GM18499 (cell line): Measurements from ENCODE around the gene PCDHGA1.

ENCODE experiments used
- ATAC-seq: cut with Tn5 transposase; IDR thresholded peaks from one replicate; pipeline ENCODE4 v1.9.1; 2021; ENCODE audit warnings: moderate number of reproducible peaks; ENCODE audit not compliant: insufficient read depth, unreplicated experiment

The PCDHGA1 gene

DNA sequence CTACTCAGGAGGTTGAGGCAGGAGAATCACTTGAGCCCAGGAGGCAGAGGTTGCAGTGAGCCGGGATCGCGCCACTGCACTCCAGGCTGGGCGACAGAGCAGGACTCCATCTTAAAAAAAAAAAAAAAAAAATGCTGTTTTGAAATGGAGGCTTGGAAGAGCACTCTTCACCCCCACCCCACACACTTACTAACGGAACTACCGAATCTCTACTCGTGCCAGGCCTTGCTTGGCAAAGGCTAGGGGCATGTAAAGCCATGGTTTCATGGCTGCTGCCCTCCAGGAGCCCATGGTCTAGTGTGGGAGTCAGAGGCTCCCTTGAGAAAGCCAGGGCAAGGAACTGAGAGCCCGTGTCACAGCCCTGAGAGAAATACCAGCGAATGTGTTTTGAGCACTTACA, 179.8 kb downstream of the PCDHGA1 start:
- ATAC-seq, result no peak

DNA sequence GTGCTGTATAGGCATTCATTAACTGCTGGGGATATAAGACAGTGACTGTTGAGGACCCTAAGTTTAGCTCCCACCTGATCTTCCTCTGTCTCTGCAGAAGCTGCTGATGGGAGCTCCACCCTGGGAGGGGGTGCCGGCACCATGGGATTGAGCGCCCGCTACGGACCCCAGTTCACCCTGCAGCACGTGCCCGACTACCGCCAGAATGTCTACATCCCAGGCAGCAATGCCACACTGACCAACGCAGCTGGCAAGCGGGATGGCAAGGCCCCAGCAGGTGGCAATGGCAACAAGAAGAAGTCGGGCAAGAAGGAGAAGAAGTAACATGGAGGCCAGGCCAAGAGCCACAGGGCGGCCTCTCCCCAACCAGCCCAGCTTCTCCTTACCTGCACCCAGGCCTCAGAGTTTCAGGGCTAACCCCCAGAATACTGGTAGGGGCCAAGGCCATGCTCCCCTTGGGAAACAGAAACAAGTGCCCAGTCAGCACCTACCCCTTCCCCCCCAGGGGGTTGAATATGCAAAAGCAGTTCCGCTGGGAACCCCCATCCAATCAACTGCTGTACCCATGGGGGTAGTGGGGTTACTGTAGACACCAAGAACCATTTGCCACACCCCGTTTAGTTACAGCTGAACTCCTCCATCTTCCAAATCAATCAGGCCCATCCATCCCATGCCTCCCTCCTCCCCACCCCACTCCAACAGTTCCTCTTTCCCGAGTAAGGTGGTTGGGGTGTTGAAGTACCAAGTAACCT, 180.7 kb downstream of the PCDHGA1 start:
- ATAC-seq, result peak; percentile 21

DNA sequence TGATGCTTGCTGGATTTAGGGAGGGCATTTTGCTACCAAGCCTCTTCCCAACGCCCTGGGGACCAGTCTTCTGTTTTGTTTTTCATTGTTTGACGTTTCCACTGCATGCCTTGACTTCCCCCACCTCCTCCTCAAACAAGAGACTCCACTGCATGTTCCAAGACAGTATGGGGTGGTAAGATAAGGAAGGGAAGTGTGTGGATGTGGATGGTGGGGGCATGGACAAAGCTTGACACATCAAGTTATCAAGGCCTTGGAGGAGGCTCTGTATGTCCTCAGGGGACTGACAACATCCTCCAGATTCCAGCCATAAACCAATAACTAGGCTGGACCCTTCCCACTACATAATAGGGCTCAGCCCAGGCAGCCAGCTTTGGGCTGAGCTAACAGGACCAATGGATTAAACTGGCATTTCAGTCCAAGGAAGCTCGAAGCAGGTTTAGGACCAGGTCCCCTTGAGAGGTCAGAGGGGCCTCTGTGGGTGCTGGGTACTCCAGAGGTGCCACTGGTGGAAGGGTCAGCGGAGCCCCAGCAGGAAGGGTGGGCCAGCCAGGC, 181.5 kb downstream of the PCDHGA1 start:
- ATAC-seq, result no peak

DNA sequence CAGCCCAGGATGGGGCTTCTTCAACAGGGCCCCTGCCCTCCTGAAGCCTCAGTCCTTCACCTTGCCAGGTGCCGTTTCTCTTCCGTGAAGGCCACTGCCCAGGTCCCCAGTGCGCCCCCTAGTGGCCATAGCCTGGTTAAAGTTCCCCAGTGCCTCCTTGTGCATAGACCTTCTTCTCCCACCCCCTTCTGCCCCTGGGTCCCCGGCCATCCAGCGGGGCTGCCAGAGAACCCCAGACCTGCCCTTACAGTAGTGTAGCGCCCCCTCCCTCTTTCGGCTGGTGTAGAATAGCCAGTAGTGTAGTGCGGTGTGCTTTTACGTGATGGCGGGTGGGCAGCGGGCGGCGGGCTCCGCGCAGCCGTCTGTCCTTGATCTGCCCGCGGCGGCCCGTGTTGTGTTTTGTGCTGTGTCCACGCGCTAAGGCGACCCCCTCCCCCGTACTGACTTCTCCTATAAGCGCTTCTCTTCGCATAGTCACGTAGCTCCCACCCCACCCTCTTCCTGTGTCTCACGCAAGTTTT, 182.1 kb downstream of the PCDHGA1 start:
- ATAC-seq, result no peak

DNA sequence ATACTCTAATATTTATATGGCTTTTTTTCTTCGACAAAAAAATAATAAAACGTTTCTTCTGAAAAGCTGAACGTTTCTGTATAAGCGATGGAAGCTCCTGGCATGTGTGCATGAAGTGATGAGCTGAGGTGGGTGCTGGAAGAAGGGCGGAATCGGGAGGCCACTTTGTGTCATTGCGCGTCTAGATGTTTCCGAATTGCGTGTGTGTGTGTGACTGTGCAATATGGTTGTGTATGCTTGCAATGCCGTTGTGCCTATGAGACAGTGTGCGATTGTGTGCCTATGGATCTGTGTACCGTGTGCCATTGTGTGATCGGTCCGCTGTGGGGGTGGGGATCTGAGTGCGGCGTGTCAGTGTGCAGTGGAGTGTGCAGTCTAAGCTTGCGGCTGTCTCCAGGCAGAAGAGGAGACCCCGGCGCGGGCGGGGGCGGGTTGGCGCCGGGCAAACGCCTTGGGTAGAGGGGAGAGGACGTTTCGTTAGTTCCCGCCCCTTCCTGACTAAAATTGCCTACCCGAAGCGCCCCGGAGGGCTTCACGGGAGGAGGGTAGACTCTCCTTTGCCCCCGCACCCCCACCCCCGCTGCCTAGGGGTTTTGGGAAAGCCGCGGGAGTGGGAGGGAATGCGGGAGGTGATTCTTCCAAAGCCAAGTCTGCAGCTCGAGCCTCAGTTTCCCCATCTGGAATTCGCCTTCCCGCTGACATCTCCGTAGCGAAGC, 182.8 kb downstream of the PCDHGA1 start:
- ATAC-seq, result no peak

DNA sequence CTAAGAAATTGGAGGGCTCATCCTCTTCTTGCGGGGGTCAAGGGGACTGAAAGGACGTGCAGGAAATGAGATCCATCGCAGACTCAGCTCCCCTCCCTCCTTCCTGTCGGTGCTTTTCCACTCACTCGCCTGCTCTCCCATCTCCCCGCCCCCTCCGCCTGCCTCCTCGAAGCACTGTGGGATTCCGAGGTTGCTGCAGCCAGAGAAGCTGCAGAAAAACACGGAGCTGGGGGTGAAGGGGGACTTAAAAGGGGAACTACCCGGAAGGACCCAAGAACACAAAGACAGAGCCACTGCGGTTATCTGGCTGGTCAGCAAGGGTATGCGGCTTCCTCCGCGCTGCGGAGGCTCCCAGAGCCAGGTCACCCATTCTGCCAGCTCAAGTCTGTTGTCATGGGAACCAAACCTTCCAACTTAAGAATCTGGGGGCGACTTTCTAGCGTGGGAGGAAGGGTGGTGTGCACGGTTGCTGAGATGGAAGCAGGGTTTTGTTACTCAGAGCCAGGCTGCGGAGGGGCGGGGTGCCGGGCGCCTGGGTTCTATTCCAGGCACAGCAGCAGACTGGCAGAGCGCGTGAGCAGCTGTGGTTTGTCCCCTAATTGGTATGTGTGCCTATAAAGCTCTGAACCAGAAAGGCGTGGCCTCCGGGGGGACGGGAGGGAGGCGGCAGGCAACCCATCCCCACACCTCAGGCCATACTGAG, 183.5 kb downstream of the PCDHGA1 start:
- no peak for ATAC-seq

DNA sequence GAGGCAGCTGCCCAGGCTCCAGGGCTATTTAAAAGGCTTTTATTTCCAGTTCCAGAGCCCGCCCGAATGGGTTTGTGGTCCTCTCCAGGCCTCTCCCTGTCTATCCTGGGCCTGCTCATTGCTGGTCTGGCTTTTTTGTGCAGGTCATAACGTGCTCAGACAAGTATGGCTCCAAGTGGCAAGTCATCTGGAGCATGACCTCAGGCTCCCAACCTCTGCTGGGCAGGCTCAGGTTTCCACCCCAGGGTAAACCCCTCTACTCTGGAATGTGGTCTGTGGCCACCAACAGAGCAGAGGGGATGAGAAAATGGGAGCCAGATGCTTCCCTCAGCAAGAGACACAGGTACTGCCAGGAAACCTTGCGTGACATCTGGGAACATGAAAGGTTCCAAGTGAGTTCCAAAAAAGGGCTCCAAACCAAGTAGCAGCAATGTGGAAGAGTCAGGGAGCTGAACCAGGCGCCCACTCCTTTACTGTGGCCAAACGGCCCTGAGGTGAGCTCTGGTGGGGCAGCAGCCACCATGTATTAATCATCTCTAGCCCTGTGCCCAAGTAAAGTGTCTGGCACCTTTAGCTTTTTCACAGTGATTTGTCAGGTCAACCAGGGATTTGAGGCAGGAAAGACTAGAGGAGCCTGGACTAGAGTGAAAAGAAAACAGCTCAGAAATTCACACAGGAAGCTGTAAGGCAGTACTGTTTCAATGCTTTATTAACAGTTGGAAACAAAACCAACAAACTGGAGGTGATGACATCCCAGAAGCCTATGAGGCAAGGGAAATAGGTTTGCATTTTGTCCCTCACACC, 184.2 kb downstream of the PCDHGA1 start:
- ATAC-seq, result no peak

DNA sequence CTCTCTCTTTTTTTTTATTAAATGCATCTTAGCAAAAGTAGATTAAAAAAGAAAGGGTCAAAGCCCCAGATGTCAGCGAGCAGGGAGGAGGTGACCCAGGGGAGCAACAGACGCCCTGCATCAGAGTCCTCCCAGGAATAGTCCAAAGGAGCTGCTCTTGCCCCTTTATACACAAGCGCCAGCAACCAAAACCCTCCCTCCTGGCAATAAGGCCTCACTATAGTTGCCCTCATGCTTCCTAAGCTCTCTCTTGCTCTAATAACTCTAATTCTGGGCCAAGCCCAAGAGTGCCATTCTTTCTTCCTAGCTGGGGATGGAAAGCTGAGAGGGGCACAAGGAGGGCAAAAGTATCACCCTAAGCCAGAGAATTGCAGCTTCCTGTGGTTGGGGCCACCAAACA, 184.8 kb downstream of the PCDHGA1 start:
- no peak for ATAC-seq

DNA sequence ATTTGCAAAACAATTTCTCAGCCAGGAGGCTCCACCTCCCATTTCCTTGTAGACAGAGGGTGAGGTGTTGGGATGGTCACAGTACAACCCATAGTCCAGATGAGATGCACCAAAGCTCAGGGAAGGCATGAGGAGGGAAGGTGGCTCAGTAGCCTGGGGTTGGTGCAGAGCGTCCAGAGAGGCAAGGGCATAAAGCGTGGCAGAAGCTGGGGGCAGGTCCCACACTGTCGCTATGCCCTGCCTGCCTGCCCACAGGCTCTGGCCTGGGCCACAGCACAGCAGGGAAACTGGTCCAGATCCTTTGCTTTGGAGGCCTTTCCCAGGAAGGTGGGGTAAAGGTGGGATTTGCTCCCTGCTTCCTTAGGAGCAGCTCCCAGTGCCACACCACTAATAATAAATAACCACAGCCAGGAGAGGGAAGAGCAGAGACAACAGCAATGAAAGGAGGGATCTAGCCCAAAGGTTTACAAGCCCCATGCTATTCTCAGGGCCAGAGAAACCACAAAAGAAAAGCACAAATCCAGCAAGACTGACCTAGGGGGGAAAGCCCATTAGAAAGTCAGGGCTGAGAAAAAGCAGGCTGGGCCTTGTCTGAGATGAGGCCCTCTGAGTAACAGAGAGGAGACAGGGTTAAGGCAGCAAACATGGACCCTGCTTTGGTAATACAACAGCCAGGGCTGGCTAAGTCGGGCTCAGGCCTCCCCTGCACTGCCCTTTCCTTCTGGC, 185.8 kb downstream of the PCDHGA1 start:
- no peak for ATAC-seq

DNA sequence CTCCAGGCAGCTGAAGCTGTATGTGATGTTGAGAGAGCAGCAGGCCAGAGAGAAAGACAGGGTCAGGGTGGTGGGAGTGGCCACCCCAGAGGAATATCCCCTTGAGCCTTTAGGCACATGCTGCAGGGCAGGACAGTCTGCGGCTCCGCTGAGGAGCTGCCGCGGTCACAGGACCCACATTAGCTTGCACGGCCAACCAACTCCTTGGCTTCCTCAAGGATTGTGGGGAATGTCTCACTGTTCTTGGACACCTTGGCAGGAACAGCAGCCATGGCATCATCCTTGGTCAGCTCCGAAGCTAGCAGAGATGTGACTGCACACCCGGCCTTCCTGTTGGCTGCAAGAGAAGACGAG, 186.3 kb downstream of the PCDHGA1 start:
- ATAC-seq, result no peak

DNA sequence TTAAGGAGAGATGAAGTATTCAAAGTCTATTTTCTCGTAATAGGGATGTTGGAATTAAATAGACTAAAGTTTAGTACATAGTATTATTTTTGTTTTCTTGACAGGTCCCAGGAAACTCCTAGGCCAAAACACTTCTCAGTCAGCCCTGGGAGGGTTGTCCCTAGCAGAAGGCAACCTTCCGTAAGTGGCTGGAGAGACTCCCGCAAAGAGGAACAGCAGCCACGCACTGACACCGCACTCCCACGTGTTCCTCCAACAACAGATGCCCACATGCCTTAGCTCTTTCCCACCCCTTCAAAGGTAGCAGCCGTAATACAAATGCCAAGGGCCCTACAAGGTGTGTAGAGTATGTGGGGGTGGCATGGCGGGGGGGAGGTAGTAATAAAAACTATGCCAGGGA, 187.0 kb downstream of the PCDHGA1 start:
- no peak for ATAC-seq

DNA sequence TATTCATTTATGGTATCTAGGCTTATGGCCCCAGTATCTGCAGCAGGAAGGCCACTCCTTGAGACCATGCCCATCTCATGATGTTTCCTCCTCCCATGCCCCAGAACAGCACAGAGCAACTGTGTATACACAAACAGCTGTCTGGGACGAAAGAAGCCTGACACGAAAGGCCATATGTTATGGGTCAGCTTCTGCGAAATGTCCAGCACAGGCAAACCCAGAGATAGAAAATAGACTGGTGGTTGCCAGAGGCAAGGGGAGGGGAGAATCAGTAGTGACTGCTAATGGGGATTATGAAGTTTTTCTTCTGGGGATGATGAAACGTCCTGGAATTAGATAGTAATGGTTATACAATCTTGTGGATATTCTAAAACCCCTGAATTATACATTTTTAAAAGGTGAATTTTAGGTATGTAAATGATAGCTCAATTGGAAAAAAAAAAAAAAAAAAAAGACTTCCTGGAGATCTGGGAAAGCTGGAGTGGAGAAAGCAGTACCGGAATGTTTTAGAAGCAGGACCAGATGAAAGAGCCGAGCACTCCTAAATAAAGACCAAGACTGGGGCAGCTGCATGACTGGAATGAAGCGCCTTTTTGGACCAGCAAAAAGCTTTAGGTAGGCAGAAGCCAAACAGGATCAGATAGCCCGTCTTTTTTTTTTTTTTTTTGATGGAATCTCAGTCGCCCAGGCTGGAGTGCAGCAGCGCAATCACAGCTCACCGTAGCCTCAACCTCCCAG, 187.7 kb downstream of the PCDHGA1 start:
- ATAC-seq, result no peak

DNA sequence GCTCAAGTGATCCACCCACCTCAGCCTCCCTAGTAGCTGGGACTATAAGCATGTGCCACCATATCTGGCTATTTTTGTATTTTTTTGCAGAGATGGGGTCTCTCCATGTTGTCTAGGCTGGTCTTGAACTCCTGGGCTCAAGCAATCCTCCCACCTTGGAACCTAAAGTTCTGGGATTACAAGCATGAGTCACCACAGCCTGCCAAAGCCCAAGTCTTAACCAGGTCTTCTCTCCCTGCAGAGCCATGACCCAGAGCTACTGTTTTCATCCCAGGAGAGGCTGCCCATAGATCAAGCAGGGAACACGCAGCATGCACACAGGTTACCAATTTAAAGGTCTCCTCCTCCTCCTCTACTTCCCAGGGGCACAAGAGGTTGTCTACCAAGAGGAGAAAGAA, 188.3 kb downstream of the PCDHGA1 start:
- ATAC-seq, result no peak

DNA sequence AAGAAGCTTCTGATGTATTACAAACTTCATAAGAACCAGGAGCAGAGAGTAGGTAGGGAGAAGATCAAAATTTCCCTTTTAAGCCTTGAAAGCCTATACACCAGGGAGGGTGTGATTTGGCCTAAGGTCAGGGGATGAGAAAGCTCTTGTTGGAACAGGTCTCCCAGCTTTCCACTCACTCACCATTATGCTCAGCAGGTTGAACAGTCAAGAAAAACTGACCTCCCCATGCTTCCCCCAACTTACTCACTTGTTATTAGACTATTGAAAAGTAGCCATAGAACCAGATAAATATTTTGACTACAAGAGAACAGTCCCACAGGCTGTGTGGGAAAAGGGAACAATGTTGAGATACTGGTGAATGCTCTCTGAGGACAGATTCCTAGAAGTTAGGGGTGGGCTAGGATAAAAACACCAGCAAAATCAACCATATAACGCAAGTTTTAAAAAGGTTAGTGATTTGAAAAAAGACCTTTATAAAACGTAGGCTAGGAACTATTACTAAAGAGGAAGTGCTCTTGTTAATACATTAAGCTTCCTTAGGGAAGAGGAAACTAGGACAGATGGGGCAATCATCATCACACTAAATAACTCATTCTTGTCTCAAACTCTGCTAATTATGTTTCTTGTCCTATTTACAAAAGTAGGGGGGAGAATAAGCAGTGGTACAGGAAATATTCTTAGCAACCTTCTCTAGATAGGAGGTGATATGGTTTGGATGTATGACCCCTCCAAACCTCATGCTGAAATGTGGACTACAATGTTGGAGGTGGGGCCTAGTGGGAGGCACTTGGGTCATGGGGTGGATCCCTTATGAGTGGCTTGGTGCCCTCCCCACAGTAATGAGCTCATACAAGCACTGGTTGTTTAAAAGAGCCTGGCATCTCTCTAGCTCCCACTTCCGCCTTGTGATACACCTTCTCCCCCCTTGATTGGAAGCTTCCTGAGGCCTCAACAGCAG, 189.6 kb downstream of the PCDHGA1 start:
- no peak for ATAC-seq

DNA sequence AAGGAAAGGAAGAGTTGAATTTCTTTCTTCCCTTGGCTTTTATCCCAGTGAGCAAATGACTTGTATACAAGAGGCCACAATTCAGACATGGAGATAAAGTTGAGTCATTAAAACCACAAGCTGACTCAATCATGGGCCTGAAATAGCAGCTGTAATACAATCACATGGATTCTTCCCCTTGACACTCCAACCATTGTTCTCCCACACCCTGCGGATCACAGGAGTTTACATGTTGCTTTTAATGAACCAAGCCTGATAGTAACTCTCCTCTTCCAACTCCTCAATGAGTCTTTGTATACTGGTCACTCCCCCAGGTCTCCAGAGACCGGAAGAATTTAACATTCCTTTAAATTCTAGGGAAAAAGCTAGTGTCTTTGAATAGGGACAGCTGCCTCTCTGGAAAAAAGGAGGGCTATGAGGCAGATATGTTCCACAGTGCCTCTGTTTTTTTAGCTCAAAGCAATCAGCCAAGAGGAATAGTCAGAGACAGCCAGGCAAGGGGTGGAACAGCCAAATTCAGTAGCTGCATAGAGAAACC, 191.0 kb downstream of the PCDHGA1 start:
- ATAC-seq, result no peak

DNA sequence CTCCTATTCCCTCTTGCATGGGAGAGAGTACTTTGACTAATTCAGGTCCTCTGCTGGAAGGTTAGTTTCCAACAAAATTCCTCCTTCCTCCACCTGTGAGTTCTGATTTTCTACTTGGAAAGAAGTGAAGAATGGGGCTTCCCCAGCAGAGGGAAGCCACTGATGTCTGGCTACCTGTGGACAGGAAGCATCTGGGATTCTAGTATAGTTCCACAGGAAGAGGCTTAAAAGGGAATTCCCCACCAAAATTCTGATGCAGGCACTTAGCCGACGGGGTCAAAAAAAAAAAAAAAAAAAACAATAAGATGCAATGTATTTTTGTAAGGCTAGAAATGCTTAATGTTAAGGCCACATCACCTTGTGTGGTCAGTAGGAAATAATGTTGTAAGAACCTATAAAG, 192.0 kb downstream of the PCDHGA1 start:
- ATAC-seq, result no peak

DNA sequence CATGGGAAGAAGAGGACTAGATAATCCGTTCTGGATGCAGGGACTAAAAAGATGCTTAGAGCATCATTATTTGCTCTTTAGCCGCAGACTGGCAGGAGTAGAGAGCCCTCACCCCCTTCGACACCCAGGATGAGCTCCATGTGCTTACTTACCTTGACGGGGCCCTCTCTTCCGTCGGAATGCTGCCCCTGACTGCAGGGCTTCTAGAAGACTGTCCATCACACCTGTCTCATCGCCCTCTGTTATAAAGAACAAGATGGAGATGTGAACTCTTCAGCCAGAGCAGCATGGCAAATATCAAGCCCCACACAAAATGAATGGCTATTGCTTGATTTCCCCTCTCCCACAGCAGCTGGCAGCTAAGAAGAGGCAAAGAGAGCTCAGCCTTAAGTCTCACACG, 193.7 kb downstream of the PCDHGA1 start:
- ATAC-seq, result no peak
